KOPT-K1 (cell line): ENCODE data around the gene SUCLG2.

Experiments used
- H3K27ac ChIP-seq: fragments of 200-600 bp; sonication (generic); 2 replicates; pipeline ENCODE4 v1.5.1; 2016; ENCODE audit warnings: antibody characterized with exemption, mild to moderate bottlenecking, low read depth, low read length; ENCODE audit not compliant: poor library complexity, severe bottlenecking
- H3K36me3 ChIP-seq: fragments of 200-600 bp; sonication (generic); 2 replicates; pipeline ENCODE4 v1.5.1; 2017; ENCODE audit warnings: antibody characterized with exemption, mild to moderate bottlenecking, low read length, moderate library complexity; ENCODE audit not compliant: insufficient read depth
- H3K9me3 ChIP-seq: fragments of 200-600 bp; sonication (generic); 2 replicates; pipeline ENCODE4 v1.5.1; 2017; ENCODE audit warnings: antibody characterized with exemption, low read length, mild to moderate bottlenecking; ENCODE audit not compliant: insufficient read depth, poor library complexity, severe bottlenecking

SUCLG2 gene

GRCh38 chr3:67640023-67640660 is 14.3 kb downstream of the SUCLG2 start:
- H3K9me3 ChIP-seq: no peaks in the 10 kb centered on the region
- H3K36me3 ChIP-seq: 0 out of 2 replicates have a peak, but pooled peaks cover 3% of the 10 kb centered on the region
- H3K27ac ChIP-seq: no peak overlapping the region

GRCh38 chr3:67637255-67637900 is 17.0 kb downstream of the SUCLG2 start:
- H3K9me3 ChIP-seq: no peaks in the 10 kb centered on the region
- H3K27ac ChIP-seq: no peak overlapping the region
- 0 out of 2 replicates have a peak, but pooled peaks cover 3% of the 10 kb centered on the region for H3K36me3 ChIP-seq

DNA sequence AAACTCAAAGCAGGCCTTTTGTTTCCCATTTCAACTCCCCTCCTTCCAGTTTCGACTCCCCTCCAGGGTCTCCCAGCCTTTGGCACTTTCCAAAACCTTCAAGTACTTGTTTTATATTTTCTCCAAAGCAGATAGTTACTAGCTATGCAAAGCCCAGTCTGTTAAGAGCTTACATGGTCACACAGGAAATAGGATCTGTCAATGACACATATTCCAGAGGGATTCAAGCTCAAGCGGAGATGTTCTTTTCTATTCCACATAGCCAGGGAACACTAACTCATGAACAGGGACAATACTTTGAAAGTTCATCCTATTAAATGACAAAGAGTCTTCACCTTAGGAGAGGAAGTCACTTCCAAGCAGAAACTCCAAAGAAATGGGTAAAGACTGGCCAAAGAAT is 18.6 kb downstream of the SUCLG2 start:
- Histone ChIP-seq H3K27ac (no peak overlapping the region), H3K36me3 (0 out of 2 replicates have a peak, but pooled peaks cover 3% of the 10 kb centered on the region), H3K9me3 (no peaks in the 10 kb centered on the region)

DNA sequence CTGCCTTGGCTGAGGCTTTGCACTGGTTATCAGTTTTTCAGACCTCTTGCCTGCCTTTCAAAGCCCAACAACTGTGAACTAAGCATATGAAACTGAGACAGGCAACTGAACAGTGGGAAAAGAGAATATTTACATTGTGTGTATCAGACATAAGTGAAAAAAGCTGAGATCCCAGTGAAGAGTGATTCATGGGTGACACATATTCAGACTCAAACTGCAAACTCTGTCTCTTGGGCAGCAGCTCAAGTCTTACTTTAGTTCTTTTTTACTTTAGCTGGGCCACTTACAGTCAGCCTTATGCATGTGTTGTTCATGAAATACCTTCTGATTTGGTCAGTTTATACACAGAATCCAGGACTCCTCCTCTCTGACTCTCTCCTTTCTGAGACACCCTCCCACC is 19.2 kb downstream of the SUCLG2 start:
- no peak overlapping the region for H3K27ac ChIP-seq

GRCh38 chr3:67630666-67631362 is 23.6 kb downstream of the SUCLG2 start:
- no peaks in the 10 kb centered on the region for H3K9me3 ChIP-seq
- no peak overlapping the region for H3K27ac ChIP-seq
- 0 out of 2 replicates have a peak, but pooled peaks cover 3% of the 10 kb centered on the region for H3K36me3 ChIP-seq

More for the DNA sequence above, 19.2 kb downstream of the SUCLG2 start:
- H3K36me3 ChIP-seq: 0 out of 2 replicates have a peak, but pooled peaks cover 3% of the 10 kb centered on the region
- H3K9me3 ChIP-seq: no peaks in the 10 kb centered on the region

DNA sequence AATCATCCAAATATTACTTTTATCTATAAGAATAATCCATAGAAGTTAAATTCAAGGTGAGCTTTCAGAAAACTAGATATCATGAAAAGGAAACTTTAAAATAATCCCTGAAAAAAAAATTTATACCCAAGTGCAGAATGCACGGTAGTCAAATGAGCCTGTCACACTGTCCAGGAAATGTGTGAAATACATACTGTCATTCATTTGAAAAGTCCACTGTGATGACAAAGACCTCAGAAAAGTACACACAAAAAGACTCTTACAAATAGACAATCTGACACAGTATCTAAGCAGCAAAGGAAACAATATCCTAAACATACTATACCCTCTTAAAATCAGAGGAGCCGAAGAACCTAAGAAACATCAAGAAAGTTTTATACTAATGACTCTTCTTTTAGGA is 29.7 kb downstream of the SUCLG2 start:
- Histone ChIP-seq H3K9me3 (no peaks in the 10 kb centered on the region), H3K36me3 (no peaks in the 10 kb centered on the region), H3K27ac (no peak overlapping the region)

- Histone ChIP-seq H3K36me3 (0 out of 2 replicates have a peak, but pooled peaks cover 5% of the 10 kb centered on the region), H3K27ac (no peak overlapping the region)
These were observed 30.3 kb downstream of the SUCLG2 start for GRCh38 chr3:67624078-67624477.

GRCh38 chr3:67622652-67623051 is 31.8 kb downstream of the SUCLG2 start:
- Histone ChIP-seq H3K27ac (no peak overlapping the region), H3K9me3 (no peaks in the 10 kb centered on the region), H3K36me3 (peaks cover 11% of the 10 kb centered on the region; the same call in 1 of the 2 replicates)

More at GRCh38 chr3:67624078-67624477, 30.3 kb downstream of the SUCLG2 start:
- no peaks in the 10 kb centered on the region for H3K9me3 ChIP-seq

DNA sequence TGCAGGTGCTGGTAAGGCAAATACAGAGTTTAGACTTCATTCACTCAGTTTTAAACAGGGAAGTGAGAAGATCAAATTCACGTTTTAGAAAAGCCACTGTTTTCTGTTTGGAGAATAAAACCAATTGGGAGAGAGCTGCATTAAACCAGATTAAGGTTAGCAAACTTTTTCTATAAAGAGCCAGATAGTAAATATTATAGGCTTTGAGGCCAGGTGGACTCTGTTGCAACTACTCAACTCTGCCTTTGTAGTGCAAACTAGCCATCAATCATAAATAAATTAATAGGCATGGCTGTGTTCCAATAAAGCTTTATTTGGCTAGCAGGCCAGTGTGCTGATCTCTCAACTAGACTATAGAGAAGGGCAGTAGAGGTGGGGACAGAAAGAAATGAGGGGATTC is 33.5 kb downstream of the SUCLG2 start:
- H3K36me3 ChIP-seq: peaks cover 21% of the 10 kb centered on the region
- H3K27ac ChIP-seq: no peak overlapping the region
- H3K9me3 ChIP-seq: no peaks in the 10 kb centered on the region

DNA sequence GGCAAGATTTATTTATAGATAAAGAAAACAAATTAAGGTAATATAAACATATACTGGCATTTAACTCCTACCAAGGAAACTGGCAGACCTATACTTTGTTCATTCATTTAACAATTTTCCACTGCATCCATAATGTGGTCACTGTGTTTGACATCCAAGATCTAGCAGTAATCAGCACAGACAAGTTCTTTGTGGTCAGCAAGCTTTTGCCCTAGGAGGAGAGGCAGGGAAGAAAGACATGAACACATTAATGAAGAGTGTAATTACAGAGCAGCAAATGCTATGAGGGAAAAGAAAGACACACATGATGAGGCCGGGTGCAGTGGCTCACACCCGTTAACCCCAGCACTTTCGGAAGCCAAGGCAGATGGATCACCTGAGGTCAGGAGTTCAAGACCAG is 34.4 kb downstream of the SUCLG2 start:
- Histone ChIP-seq H3K27ac (no peak overlapping the region), H3K9me3 (no peaks in the 10 kb centered on the region), H3K36me3 (peaks cover 21% of the 10 kb centered on the region)

DNA sequence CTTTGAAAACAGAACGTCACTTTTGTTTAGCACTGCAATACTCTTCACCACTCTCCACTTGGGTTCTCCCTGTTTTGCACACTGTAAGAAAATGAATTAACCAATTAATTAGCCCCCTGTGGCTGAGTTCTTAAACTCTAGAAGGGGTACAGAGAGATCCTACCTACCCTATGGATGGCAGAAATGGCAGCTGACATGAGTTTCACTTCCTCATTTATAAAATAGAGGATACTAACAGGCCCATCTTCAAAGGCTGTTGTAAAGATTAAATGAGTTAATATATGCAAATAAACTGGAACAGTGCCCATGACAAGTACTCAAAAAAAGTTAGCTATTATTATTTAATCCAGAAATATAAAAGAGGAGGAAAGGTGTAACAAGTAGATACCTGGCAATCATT is 36.9 kb downstream of the SUCLG2 start:
- Histone ChIP-seq H3K27ac (no peak overlapping the region), H3K9me3 (no peaks in the 10 kb centered on the region), H3K36me3 (peaks cover 21% of the 10 kb centered on the region)

DNA sequence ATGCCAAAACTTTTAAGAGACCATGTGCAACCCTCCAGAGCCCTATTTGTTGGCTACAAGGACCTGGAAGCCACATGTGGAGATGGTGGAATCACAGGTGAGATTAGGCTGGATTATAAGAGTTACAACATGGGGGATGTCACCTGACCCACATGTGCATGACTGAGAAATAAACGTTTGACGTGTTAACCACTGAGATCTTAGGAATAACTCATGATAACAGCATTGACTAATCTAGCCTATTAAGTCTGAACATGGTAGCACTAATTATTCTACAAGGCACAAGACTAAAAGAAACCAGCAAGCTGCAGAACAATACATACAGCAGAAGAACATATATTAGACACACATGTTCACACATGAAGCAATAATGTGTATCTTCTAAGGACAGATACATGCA is 38.4 kb downstream of the SUCLG2 start:
- Histone ChIP-seq H3K9me3 (no peaks in the 10 kb centered on the region), H3K36me3 (peaks cover 21% of the 10 kb centered on the region), H3K27ac (no peak overlapping the region)

DNA sequence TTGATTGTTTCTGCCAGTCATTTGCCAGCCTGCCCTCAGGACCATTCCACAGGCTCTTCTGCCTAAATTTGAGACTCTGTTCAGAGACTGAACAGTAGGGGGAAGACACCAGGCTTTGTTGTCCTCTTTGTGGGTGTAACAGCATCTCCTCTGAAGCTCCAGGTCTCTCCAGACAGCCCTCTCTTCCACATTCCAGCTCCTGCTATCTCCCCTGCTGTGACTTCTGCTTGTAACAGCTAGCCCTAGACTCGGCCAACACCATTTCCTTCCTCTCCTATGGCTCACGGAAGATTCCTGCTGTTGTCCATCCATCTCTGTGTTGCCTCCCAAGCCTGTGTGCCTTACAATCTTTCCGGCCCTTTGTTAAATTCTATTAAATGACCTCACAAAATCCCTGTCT is 40.2 kb downstream of the SUCLG2 start:
- H3K27ac ChIP-seq: no peak overlapping the region

GRCh38 chr3:67610458-67610857 is 44.0 kb downstream of the SUCLG2 start:
- H3K27ac ChIP-seq: no peak overlapping the region

More for the DNA sequence above, 40.2 kb downstream of the SUCLG2 start:
- Histone ChIP-seq H3K36me3 (peaks cover 34% of the 10 kb centered on the region), H3K9me3 (no peaks in the 10 kb centered on the region)

DNA sequence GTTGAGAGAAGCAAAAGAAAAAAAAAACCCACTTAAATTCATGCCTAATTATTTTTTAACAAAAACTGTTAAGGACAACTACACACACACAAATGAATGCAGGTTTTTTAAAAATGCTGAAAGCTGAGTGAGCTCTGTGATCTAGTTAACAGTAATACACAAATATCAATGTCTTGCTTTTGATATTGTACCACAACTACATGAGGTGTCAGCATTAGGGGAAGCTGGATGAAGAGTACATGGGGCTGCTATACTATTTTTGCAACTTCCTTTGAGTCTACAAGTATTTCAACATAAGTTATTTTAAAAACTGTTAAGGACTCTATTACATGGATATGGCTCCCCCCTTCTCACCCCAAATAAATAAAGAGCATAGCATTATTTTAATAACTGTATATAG is 44.7 kb downstream of the SUCLG2 start:
- Histone ChIP-seq H3K27ac (no peak overlapping the region), H3K36me3 (peaks cover 50% of the 10 kb centered on the region), H3K9me3 (no peaks in the 10 kb centered on the region)

More at GRCh38 chr3:67610458-67610857, 44.0 kb downstream of the SUCLG2 start:
- Histone ChIP-seq H3K9me3 (no peaks in the 10 kb centered on the region), H3K36me3 (peaks cover 46% of the 10 kb centered on the region)
